HG02884 (cell line): ENCODE measurements around the gene ATP6V1F.
A peak's percentile ranks its signal among the peaks of the same experiment; 100 is the strongest.

Experiments
- ATAC-seq: cut with Tn5 transposase; IDR thresholded peaks from one replicate; pipeline ENCODE4 v1.9.1; 2021; ENCODE audit warnings: mild to moderate bottlenecking, moderate library complexity; ENCODE audit not compliant: unreplicated experiment

The ATP6V1F gene

GRCh38 chr7:128862571-128863432 lies at the start of gene ATP6V1F:
ATP6V1F (plus strand) TSS chr7:128862856; CDS start chr7:128862905, 49 bp downstream.
- ATAC-seq, result peak; percentile 78

GRCh38 chr7:128814499-128814898 lies 48.2 kb upstream of the ATP6V1F start:
- ATAC-seq, result no peak

- no peak for ATAC-seq
These were observed 47.2 kb upstream of the ATP6V1F start for GRCh38 chr7:128815289-128815942.

- no peak for ATAC-seq
These were observed 44.0 kb upstream of the ATP6V1F start for GRCh38 chr7:128818694-128819093.

- no peak for ATAC-seq
These were observed 40.9 kb upstream of the ATP6V1F start for GRCh38 chr7:128821724-128822123.

GRCh38 chr7:128826512-128826911 lies 36.1 kb upstream of the ATP6V1F start:
- ATAC-seq, result no peak

- ATAC-seq, result no peak
These were observed 35.8 kb upstream of the ATP6V1F start for GRCh38 chr7:128826916-128827247.

- ATAC-seq, result no peak
These were observed 35.3 kb upstream of the ATP6V1F start for GRCh38 chr7:128827248-128827958.

GRCh38 chr7:128827971-128828711 lies 34.5 kb upstream of the ATP6V1F start:
- no peak for ATAC-seq

- ATAC-seq, result no peak
These were observed 33.1 kb upstream of the ATP6V1F start for GRCh38 chr7:128829391-128830166.

- no peak for ATAC-seq
These were observed 32.2 kb upstream of the ATP6V1F start, which contains the start of gene FLNC for GRCh38 chr7:128830231-128831177. FLNC (plus strand) TSS chr7:128830406; CDS start chr7:128830638, 232 bp downstream.

- ATAC-seq, result no peak
These were observed 31.3 kb upstream of the ATP6V1F start for GRCh38 chr7:128831178-128831993.

GRCh38 chr7:128831994-128832879 lies 30.4 kb upstream of the ATP6V1F start:
- ATAC-seq, result no peak

- ATAC-seq, result no peak
These were observed 29.8 kb upstream of the ATP6V1F start for GRCh38 chr7:128832880-128833147.

- no peak for ATAC-seq
These were observed 29.3 kb upstream of the ATP6V1F start for GRCh38 chr7:128833148-128833945.

GRCh38 chr7:128833946-128834325 lies 28.7 kb upstream of the ATP6V1F start:
- no peak for ATAC-seq
